HTR-8/SVneo (cell line): ENCODE results near the gene SEMA5A.

ENCODE experiments used
- DNase-seq: peaks from one replicate; pipeline ENCODE4 v3.0.0; 2011; ENCODE audit warnings: low spot score, mixed read lengths; ENCODE audit not compliant: insufficient read length
- FAIRE-seq: peaks from 2 replicates; lab custom pipeline; 2011; peaks lifted over from hg19 to GRCh38; lab: Jason Lieb, UNC

The SEMA5A gene

DNA sequence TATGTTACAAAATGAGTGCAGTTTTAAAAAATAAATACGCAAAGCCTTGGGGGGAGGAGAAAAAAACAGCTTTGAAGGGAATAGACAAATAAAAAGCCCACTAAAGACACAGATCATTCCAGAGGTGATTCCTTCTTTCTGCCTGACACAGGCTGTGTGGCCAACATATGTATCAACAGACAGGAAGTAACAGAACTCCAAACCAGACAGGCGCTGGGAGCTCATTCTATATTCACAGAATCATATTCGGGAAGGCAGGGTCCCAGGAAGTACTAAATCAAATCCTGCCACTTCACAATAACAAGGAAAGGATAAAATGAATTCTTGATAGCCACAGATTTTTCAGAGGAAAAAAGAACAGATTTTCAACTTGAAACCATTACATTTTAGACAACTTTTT is 62.1 kb downstream of the SEMA5A start:
- DNase-seq = peak; percentile 79
- no peak for FAIRE-seq

GRCh38 chr5:9483243-9483642 is 62.6 kb downstream of the SEMA5A start:
- no peak for DNase-seq
- FAIRE-seq = peak; percentile 82

- FAIRE-seq = no peak
- no peak for DNase-seq
Observed at GRCh38 chr5:9482381-9482780, 63.5 kb downstream of the SEMA5A start.

- DNase-seq (no peak), FAIRE-seq (peak; percentile 65)
Observed at GRCh38 chr5:9480499-9480898, 65.4 kb downstream of the SEMA5A start.

DNA sequence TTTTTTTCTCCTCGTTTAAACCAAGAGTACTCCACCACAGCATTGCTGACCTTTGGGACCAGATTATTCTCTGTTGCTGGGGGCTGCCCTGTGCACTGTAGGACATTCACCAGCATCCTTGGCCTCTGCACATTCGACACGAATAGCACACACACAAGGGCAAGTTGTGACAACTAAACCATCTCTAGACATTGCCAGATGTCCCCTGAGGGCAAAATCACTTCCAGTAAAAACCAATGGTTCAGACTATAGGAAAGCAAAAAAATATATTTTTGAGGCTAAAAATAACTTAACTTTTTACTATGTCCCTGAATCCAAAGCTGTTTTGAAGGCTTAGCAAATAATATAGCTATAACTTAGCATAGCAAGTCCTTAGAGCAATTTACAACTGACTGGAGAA is 65.9 kb downstream of the SEMA5A start:
- FAIRE-seq = no peak

GRCh38 chr5:9479361-9479760 is 66.5 kb downstream of the SEMA5A start:
- FAIRE-seq = no peak
- no peak for DNase-seq

More for the DNA sequence above, 65.9 kb downstream of the SEMA5A start:
- DNase-seq = no peak

DNA sequence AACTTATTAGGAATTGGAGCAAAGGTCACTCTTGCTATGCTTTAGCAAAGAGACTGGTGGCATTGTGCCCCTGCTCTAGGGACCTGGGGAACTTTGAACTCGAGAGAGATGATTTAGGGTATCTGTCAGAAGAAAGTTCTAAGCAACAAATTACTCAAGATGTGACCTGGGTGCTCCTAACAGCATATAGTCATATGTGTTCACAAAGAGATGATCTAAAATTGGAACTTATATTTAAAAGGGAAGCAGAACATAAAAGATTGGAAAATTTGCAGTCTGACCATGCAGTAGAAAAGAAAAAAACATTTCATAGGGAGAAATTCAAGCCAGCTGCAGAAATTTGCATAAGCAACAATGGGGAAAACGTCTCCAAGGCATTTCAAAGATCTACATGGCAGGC is 68.3 kb downstream of the SEMA5A start:
- DNase-seq (no peak), FAIRE-seq (no peak)

- FAIRE-seq = peak; percentile 23
- no peak for DNase-seq
Observed at GRCh38 chr5:9474219-9475002, 71.5 kb downstream of the SEMA5A start.

DNA sequence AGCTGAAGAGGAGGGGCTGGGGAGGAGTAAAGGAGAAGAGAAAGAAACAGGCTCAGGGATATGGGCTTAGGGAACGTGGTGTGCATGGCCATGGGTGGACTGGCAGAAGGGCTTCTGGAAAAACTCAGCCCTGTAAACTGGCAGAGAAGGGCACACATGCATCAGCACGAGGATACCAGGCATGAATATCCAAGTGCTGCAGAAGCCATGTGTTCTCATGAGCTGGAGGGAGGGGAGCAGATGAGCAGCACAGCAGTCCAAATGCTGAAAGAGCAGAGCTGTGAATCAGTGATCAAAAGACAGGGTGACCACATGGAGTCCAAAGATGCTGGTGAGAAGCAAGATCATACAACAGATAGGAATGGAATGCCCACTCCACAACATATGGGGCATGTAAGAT is 72.3 kb downstream of the SEMA5A start:
- FAIRE-seq (peak; percentile 86), DNase-seq (no peak)

GRCh38 chr5:9470410-9470809 is 75.5 kb downstream of the SEMA5A start:
- DNase-seq (no peak), FAIRE-seq (peak; percentile 26)

- DNase-seq (peak; percentile 69), FAIRE-seq (peak; percentile 57)
Observed at GRCh38 chr5:9468060-9468388, 77.9 kb downstream of the SEMA5A start.

- FAIRE-seq (peak; percentile 28), DNase-seq (peak; percentile 10)
Observed at GRCh38 chr5:9467199-9468059, 78.4 kb downstream of the SEMA5A start.

- DNase-seq (no peak), FAIRE-seq (no peak)
Observed at GRCh38 chr5:9466697-9467096, 79.2 kb downstream of the SEMA5A start.

- FAIRE-seq = no peak
- DNase-seq = no peak
Observed at GRCh38 chr5:9464478-9464877, 81.4 kb downstream of the SEMA5A start.

GRCh38 chr5:9462109-9462508 is 83.8 kb downstream of the SEMA5A start:
- DNase-seq (no peak), FAIRE-seq (no peak)

GRCh38 chr5:9460885-9461645 is 84.8 kb downstream of the SEMA5A start:
- DNase-seq = no peak
- FAIRE-seq = peak; percentile 72

DNA sequence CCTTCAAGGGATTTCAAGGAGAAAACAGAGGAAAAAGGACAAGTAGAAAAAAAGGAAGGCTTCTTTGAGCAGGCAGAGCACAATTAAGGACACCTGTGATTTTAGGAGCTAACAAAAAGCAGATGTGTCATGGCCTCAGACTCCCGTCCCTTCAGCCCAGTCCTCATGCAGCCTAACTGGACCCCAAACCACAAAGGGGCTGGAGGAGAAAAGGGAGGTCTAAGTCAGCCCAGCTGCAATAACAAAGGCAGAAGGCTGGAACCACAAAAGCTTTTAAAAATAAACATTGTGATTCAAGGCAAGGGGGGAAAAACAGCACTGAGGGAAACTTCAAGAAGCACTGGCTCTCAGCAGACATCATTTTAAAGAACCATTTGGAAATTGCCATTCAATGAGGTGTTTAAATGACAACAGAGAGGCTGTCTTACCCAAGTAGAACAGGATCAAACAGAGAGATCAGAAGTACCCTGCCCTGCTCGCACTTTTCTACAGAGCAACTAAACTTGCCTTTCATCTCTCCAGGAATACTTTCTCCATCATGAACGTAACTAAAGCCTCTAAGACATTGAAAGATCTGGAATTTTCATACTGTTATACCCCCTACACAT is 89.3 kb downstream of the SEMA5A start:
- no peak for DNase-seq
- peak; percentile 75 for FAIRE-seq

DNA sequence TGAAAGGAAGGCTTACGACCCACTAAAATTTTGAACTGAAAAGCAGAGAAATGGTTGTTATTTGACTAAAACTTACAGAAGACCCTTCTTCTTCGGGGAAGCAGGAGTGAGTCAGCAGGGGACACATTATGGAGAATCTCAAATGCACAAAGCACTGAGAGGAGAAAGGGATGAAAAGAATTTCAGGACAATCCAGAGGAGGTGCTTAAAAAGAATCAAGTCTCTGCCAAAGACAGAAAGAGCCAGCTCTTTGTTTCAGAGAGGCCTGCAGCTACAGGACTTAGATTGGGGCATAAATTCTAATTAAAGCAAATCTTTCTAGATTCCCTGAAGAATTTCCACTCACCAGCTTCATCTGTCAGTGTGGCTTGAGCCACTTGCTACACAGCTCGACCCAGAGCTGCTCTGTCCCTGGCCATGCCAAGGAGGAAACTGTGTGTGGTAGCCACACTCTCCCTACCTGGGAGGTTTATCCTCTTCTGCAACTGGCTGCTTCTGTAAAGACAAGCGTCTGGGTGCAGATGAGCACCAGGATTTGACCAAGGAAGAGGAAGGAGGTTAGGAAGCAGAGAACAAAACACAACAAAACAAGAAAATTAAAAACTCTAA is 89.9 kb downstream of the SEMA5A start:
- DNase-seq (no peak), FAIRE-seq (no peak)

DNA sequence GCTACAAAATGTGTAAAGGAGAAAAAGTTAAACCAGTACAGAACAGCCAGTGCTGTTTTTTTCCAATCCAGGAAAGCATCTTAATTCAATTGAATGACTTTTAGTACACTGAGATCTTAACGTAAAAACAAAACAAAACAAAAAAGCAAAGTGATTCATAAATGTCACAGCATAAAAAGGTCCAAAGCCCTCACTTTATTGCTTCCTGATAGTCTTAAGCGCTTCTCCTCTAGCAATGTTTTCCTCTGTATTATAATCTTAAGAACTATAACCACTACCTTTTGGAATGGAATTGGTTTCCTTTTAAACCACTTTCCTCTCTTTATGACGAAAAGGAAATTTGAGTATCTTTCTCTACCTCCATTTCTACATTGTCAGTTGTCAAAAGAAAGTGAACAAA is 91.4 kb downstream of the SEMA5A start:
- DNase-seq (no peak), FAIRE-seq (no peak)

DNA sequence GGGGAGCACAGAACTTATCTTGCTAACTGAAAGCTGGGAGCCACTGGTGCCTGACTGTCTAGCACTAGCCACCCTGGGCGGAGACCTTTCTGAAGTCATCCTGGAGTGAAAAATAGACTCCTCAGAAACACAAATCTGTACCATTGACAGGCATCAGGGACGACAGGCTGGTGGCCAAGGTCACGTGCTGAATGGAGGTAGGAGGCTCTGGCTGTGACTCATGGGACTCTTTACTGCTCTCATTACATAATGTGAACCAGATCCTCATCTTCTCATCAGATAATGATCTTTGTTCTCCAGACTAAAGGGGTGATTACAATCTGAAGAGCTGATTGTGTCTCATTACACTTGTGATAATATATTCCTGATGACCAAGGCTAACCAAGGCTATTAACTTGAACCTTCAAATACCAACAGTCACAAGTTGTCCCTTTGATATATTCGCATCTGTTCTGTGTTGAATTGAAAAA is 91.8 kb downstream of the SEMA5A start:
- DNase-seq (peak; percentile 32), FAIRE-seq (no peak)
